Suprapubic skin (tissue), 4 donors: ENCODE data around the gene SDHAF1. TPM values are rescaled to one million over a fixed set of nuclear protein-coding genes. Genes with fewer than 3 reads are reported as not detected.

Experiments
- DNase-seq, 2 donors: peaks; one replicate each; pipeline ENCODE4 v3.0.0-alpha.2; 2019; ENCODE audit warnings: low spot score in 2 of 2
- H3K27ac ChIP-seq: fragments of 200-600 bp; sonication (generic); one replicate; pipeline ENCODE4 v1.5.1; 2019
- H3K27me3 ChIP-seq: fragments of 200-600 bp; sonication (generic); one replicate; pipeline ENCODE4 v1.5.1; 2019
- H3K36me3 ChIP-seq: fragments of 200-600 bp; sonication (generic); one replicate; pipeline ENCODE4 v1.5.1; 2019
- H3K4me1 ChIP-seq: fragments of 200-600 bp; sonication (generic); one replicate; pipeline ENCODE4 v1.5.1; 2019
- H3K4me3 ChIP-seq: fragments of 200-600 bp; sonication (generic); one replicate; pipeline ENCODE4 v1.5.1; 2019; ENCODE audit warnings: mild to moderate bottlenecking
- H3K9me3 ChIP-seq: fragments of 200-600 bp; sonication (generic); one replicate; pipeline ENCODE4 v1.5.1; 2019
- CTCF ChIP-seq, 2 donors: fragments of 200-600 bp in 1 of 2; fragments of 450-650 bp in 1 of 2; sonication (generic) in 1 of 2; IDR thresholded peaks; one replicate each; pipeline ENCODE4 v1.5.1; 2016 to 2019; ENCODE audit warnings: antibody characterized with exemption in 2 of 2, mild to moderate bottlenecking in 1 of 2, moderate library complexity in 1 of 2
- EP300 ChIP-seq: sonication (generic); formaldehyde crosslinking; IDR thresholded peaks from one replicate; pipeline ENCODE4 v1.6.1; 2017; ENCODE audit warnings: antibody characterized with exemption
- POLR2A ChIP-seq, 2 donors: fragments of 450-650 bp; IDR thresholded peaks; one replicate each; pipeline ENCODE4 v1.6.1; 2017; ENCODE audit warnings: antibody characterized with exemption in 2 of 2, mild to moderate bottlenecking in 2 of 2, moderate library complexity in 2 of 2
- POLR2AphosphoS5 ChIP-seq, 3 donors: sonication (generic); formaldehyde crosslinking; IDR thresholded peaks; one replicate each; pipeline ENCODE4 v1.6.1; 2017; ENCODE audit warnings: antibody characterized with exemption in 3 of 3
- WGBS: methylation state at CpG from one replicate; pipeline ENCODE4 v1.1.5; 2018; 5-methylcytosine and 5-hydroxymethylcytosine counted together
- total RNA-seq, 4 donors: library from RNA; depleted of rRNA; stranded (reverse); fragments of >200 nt; gene quantifications; one replicate each; pipeline ENCODE4 v1.1.0, GENCODE V29; 2016

Gene SDHAF1
- total RNA-seq, 4 donors from 2014 or later: 21.6 to 29.6 (median 27.5) TPM

DNA sequence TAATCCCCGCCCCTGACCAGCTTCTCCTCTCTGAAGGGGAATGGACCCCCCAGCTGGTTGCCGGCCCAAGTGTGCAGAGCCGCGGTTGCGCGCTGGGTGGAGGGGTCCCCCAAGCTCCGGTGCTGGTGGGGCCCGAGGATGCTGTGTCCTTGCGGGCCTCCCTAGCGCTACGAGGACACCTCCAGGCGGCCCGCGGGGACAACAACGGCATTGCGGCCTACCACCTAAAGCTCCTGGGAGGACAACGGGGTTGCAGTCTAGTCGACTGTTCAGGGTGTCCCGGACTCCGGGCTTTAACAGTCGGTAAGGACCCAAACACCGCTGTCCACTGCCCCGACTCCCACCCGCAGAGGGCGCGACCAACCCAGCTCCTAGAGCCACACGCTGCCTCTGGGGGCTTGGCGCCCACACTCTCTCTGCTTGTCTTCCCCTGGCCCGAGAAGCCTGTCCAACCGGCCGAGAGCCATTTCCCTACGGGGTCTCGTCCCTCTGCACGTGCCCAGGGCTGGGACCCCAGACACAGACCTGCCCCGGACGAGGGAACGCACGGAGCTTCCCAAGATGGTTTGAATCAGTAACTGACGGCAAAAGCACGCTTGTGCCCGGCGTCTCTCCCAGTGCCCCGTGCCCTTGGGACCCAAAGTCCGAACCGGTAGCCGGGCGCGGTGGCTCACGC lies 927 bp upstream of the SDHAF1 start:
- peaks cover 1% of the 10 kb centered on the region for H3K27me3 ChIP-seq
- H3K4me3 ChIP-seq: peak overlapping the region; percentile 89
- no peaks in the 10 kb centered on the region for H3K9me3 ChIP-seq
- H3K27ac ChIP-seq: no peak overlapping the region
- WGBS: 47% methylated on average over 12 of the region's 49 CpGs
- peaks cover 9% of the 10 kb centered on the region for H3K36me3 ChIP-seq
- H3K4me1 ChIP-seq: peaks cover 34% of the 10 kb centered on the region
- TF ChIP-seq POLR2AphosphoS5 (IDR thresholded peaks at IDR 0.05) (no peak), POLR2A (IDR thresholded peaks at IDR 0.05) (no peak)
- DNase-seq: no peak

GRCh38 chr19:35996777-35997176 lies 1.8 kb downstream of the SDHAF1 start:
- Histone ChIP-seq H3K27ac (no peak overlapping the region), H3K4me1 (peaks cover 39% of the 10 kb centered on the region)

DNA sequence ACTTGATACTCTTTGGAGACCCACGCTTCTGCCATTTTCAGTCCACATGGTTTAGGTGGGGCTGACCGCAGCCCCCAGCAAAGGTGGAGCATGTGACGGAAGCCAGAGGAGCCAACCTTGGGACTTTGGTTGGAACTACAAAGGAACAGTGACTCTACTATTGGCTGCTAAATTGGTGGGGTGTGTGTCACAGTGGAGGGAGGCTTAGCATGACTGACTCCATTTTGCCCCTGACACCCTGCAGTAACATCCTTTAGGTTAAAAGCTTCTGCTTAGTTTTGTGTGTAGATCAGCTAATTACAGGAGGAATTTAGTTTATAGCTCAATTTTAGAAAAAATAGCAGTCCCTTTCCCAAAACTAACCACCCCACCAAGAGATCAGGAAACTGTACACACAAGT lies 6.6 kb downstream of the SDHAF1 start:
- Histone ChIP-seq H3K4me1 (peaks cover 16% of the 10 kb centered on the region), H3K36me3 (peaks cover 10% of the 10 kb centered on the region), H3K9me3 (no peaks in the 10 kb centered on the region), H3K27me3 (no peaks in the 10 kb centered on the region), H3K27ac (no peak overlapping the region), H3K4me3 (no peak overlapping the region)
- no peak for DNase-seq
- TF ChIP-seq CTCF (IDR thresholded peaks at IDR 0.05) (no peak), EP300 (no peak), POLR2A (IDR thresholded peaks at IDR 0.05) (no peak), POLR2AphosphoS5 (IDR thresholded peaks at IDR 0.05) (no peak)
- WGBS: 94% methylated on average over 3 of the region's 3 CpGs

More at GRCh38 chr19:35996777-35997176, 1.8 kb downstream of the SDHAF1 start:
- H3K36me3 ChIP-seq: peaks cover 10% of the 10 kb centered on the region
- no peaks in the 10 kb centered on the region for H3K9me3 ChIP-seq
- 88% methylated on average over 8 of the region's 8 CpGs for WGBS
- H3K27me3 ChIP-seq: no peaks in the 10 kb centered on the region
- TF ChIP-seq POLR2AphosphoS5 (IDR thresholded peaks at IDR 0.05): no peak
- no peak for TF ChIP-seq EP300
- TF ChIP-seq CTCF (IDR thresholded peaks at IDR 0.05): no peak
- TF ChIP-seq POLR2A (IDR thresholded peaks at IDR 0.05): no peak
- no peak for DNase-seq
- peak overlapping the region; percentile 89 for H3K4me3 ChIP-seq

DNA sequence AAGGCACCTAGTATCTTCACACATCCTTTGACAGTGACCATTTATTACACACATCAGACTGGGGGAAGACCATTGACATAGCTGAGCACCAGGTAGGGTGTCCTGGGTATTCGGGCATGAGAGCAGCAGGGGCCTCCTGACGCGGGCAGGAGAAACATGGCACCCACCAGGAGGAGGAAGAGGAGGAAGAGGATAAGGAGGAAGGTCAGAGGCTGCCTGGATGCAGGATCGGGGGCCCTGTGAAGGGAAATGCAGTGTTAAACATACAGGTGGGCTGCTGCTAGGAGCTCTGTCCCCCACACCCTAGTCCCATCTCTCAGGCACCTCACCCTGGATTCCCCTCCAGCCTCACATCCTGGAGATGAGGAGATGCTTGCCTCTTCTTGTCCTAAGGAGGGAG lies 8.3 kb downstream of the SDHAF1 start:
- Histone ChIP-seq H3K4me1 (peaks cover 10% of the 10 kb centered on the region), H3K27ac (no peak overlapping the region), H3K9me3 (no peaks in the 10 kb centered on the region), H3K27me3 (no peaks in the 10 kb centered on the region), H3K4me3 (no peak overlapping the region), H3K36me3 (peaks cover 7% of the 10 kb centered on the region)
- 82% methylated on average over 4 of the region's 4 CpGs for WGBS
- no peak for TF ChIP-seq CTCF (IDR thresholded peaks at IDR 0.05)
- no peak for TF ChIP-seq POLR2AphosphoS5 (IDR thresholded peaks at IDR 0.05)
- no peak for TF ChIP-seq EP300
- no peak for TF ChIP-seq POLR2A (IDR thresholded peaks at IDR 0.05)
- no peak for DNase-seq

DNA sequence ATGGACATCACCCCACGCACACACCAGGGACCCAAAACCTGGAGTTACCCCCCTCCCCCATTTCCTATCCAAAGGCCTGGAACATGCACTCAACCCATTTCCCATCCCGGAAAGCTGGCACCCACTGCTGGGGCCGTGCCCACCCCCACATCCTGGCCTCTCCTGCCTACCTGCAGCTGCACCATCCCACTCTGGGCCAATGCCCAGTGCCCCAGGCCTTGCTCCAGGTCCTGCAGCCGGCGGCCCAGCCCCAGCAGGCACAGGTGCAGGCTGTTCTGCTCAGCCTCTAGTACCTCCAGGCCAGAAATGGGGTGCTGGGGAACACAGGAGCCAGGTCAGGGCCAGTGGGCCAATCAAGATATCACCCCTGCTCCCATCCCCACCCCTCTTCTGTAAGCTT lies 12.0 kb downstream of the SDHAF1 start:
- DNase-seq: no peak
- H3K9me3 ChIP-seq: no peaks in the 10 kb centered on the region
- WGBS: 74% methylated on average over 3 of the region's 5 CpGs
- no peak overlapping the region for H3K4me3 ChIP-seq
- H3K27ac ChIP-seq: no peak overlapping the region
- H3K4me1 ChIP-seq: peaks cover 18% of the 10 kb centered on the region
- H3K36me3 ChIP-seq: no peaks in the 10 kb centered on the region
- TF ChIP-seq EP300 (no peak), CTCF (IDR thresholded peaks at IDR 0.05) (no peak), POLR2AphosphoS5 (IDR thresholded peaks at IDR 0.05) (no peak), POLR2A (IDR thresholded peaks at IDR 0.05) (no peak)
- H3K27me3 ChIP-seq: no peaks in the 10 kb centered on the region
